CD14-positive monocyte (primary cell): ENCODE results near the gene ADAMTS17. TPM values are rescaled to one million over a fixed set of nuclear protein-coding genes. Genes with fewer than 3 reads are reported as not detected.

Experiments
- DNase-seq, 3 donors: peaks; one replicate each; pipeline ENCODE4 v3.0.0-alpha.2; 2011 to 2022
- H2AFZ ChIP-seq: 2 replicates; pipeline ENCODE4 v1.6.0; 2012; ENCODE audit warnings: mild to moderate bottlenecking, low read depth, low read length, inconsistent platforms; ENCODE audit not compliant: insufficient read depth, poor library complexity, severe bottlenecking
- H3K27ac ChIP-seq, 2 donors: 1 replicate in 1 of 2; 2 replicates in 1 of 2; pipeline ENCODE4 v1.5.1; 2012 to 2013; ENCODE audit warnings: low read length in 2 of 2, control low read depth in 1 of 2, inconsistent platforms in 1 of 2, low read depth in 1 of 2, mild to moderate bottlenecking in 1 of 2
- H3K27me3 ChIP-seq, 2 donors: one replicate each; pipeline versions ENCODE4 v1.6.0 to v1.6.1; 2011 to 2013; ENCODE audit warnings: low read length in 2 of 2; ENCODE audit not compliant: control insufficient read depth in 2 of 2, insufficient read depth in 2 of 2
- H3K36me3 ChIP-seq, 2 donors: replicated peaks in 1 of 2; 1 replicate in 1 of 2; 2 replicates in 1 of 2; pipeline versions ENCODE4 v1.5.1 to v1.6.1; 2012 to 2013; ENCODE audit warnings: low read length in 2 of 2, control low read depth in 1 of 2, inconsistent platforms in 1 of 2, mild to moderate bottlenecking in 1 of 2; ENCODE audit not compliant: insufficient read depth in 2 of 2, control insufficient read depth in 1 of 2
- H3K4me1 ChIP-seq, 2 donors: 1 replicate in 1 of 2; 2 replicates in 1 of 2; pipeline versions ENCODE4 v1.5.1 to v1.6.1; 2012 to 2013; ENCODE audit warnings: low read length in 2 of 2, control low read depth in 1 of 2, inconsistent platforms in 1 of 2, mild to moderate bottlenecking in 1 of 2, moderate library complexity in 1 of 2; ENCODE audit not compliant: insufficient read depth in 2 of 2, control insufficient read depth in 1 of 2
- H3K4me2 ChIP-seq: replicated peaks from 2 replicates; pipeline ENCODE3; 2012; ENCODE audit warnings: low read length, moderate library complexity, mild to moderate bottlenecking; ENCODE audit not compliant: poor library complexity, severe bottlenecking; ENCODE audit errors: extremely low read depth
- H3K4me3 ChIP-seq, 3 experiments: fragments of 200-600 bp in 1 of 3; sonication (generic) in 1 of 3; replicated peaks in 1 of 3; 1 replicate in 2 of 3; 2 replicates in 1 of 3; pipeline ENCODE4 v1.5.1; 2011 to 2013; ENCODE audit warnings: low read length in 3 of 3, mild to moderate bottlenecking in 3 of 3, control low read depth in 2 of 3, low read depth in 2 of 3, inconsistent platforms in 1 of 3, moderate library complexity in 1 of 3
- H3K79me2 ChIP-seq: 2 replicates; pipeline ENCODE4 v1.6.0; 2012; ENCODE audit warnings: mild to moderate bottlenecking, control low read depth, inconsistent platforms, low read length, moderate library complexity; ENCODE audit not compliant: insufficient read depth
- H3K9ac ChIP-seq: 2 replicates; pipeline ENCODE4 v1.6.0; 2017; ENCODE audit warnings: low read length, mild to moderate bottlenecking; ENCODE audit not compliant: insufficient read depth, poor library complexity, severe bottlenecking
- H3K9me3 ChIP-seq, 2 donors: replicated peaks in 1 of 2; 1 replicate in 1 of 2; 2 replicates in 1 of 2; pipeline versions ENCODE4 v1.5.1 to v1.6.1; 2012 to 2013; ENCODE audit warnings: low read length in 2 of 2, control low read depth in 1 of 2; ENCODE audit not compliant: control insufficient read depth in 1 of 2, insufficient read depth in 1 of 2
- H4K20me1 ChIP-seq: 2 replicates; pipeline ENCODE4 v1.6.0; 2012; ENCODE audit warnings: mild to moderate bottlenecking, low read length, control low read depth, moderate library complexity; ENCODE audit not compliant: insufficient read depth
- H3K27ac Mint-ChIP-seq, 7 donors: one replicate each; pipeline ENCODE4 v1.8.0; 2020; ENCODE audit warnings: mild to moderate bottlenecking in 7 of 7, mixed read lengths in 7 of 7, moderate library complexity in 6 of 7, inconsistent platforms in 2 of 7
- H3K27me3 Mint-ChIP-seq, 3 donors: one replicate each; pipeline ENCODE4 v1.8.0; 2021 to 2022; ENCODE audit warnings: low read depth in 3 of 3, mild to moderate bottlenecking in 3 of 3, mixed read lengths in 3 of 3, moderate library complexity in 3 of 3, inconsistent platforms in 1 of 3
- H3K36me3 Mint-ChIP-seq, 2 donors: one replicate each; pipeline ENCODE4 v1.8.0; 2020; ENCODE audit warnings: mixed read lengths in 2 of 2, inconsistent platforms in 1 of 2, mild to moderate bottlenecking in 1 of 2
- H3K4me1 Mint-ChIP-seq: one replicate; pipeline ENCODE4 v1.8.0; 2020; ENCODE audit warnings: mild to moderate bottlenecking, mixed read lengths
- H3K4me3 Mint-ChIP-seq, 2 donors: one replicate each; pipeline ENCODE4 v1.8.0; 2020; ENCODE audit warnings: mild to moderate bottlenecking in 2 of 2, mixed read lengths in 2 of 2, moderate library complexity in 1 of 2
- H3K9me3 Mint-ChIP-seq, 7 donors: one replicate each; pipeline ENCODE4 v1.8.0; 2020 to 2022; ENCODE audit warnings: mixed read lengths in 7 of 7, mild to moderate bottlenecking in 6 of 7, moderate library complexity in 6 of 7, inconsistent platforms in 2 of 7
- CTCF ChIP-seq: fragments of 200-600 bp; IDR thresholded peaks from one replicate; pipeline ENCODE4 v1.8.0; 2022; ENCODE audit warnings: antibody characterized with exemption, mild to moderate bottlenecking
- WGBS: methylation state at CpG from one replicate; pipeline ENCODE4 v1.1.5; 2013; ENCODE audit warnings: missing lambda C conversion rate; ENCODE audit not compliant: insufficient coverage; 5-methylcytosine and 5-hydroxymethylcytosine counted together
- intact Hi-C, 2 donors: fragments of 100-400 bp; cut with micrococcal nuclease; formaldehyde crosslinking; loops; one replicate each; pipeline versions ENCODE4 v1.15.0 to v1.15.1; 2023
- polyA plus RNA-seq, 3 donors: library from polyadenylated mRNA; depleted of rRNA in 1 of 3; unstranded in 2 of 3; stranded (reverse) in 1 of 3; fragments of 300-500 nt in 2 of 3; fragments of >200 nt in 1 of 3; fragmentation: Illumina TruSeq in 2 of 3; gene quantifications; 1 replicate in 2 of 3; 2 replicates in 1 of 3; pipeline ENCODE4 v1.2.3, GENCODE V29; 2012 to 2021

ADAMTS17 gene
- polyA plus RNA-seq, 3 donors = 0.03 to 0.25 TPM; not detected in 1

- H3K9me3 ChIP-seq = no peaks in the 10 kb centered on the region
- H3K4me1 ChIP-seq = no peaks in the 10 kb centered on the region
- H3K27ac ChIP-seq = no peak overlapping the region
- no peaks in the 10 kb centered on the region for H4K20me1 ChIP-seq
- no peak for DNase-seq
- H3K27me3 ChIP-seq = no peaks in the 10 kb centered on the region
- Mint-ChIP-seq H3K9me3 (peaks cover 0 to 21% (median 8%) of the 10 kb centered on the region in 7 donors), H3K4me3 (no peak overlapping the region), H3K27ac (no peak overlapping the region), H3K27me3 (peaks cover 0 to 9% (median 4%) of the 10 kb centered on the region in 3 donors), H3K4me1 (no peaks in the 10 kb centered on the region), H3K36me3 (no peaks in the 10 kb centered on the region)
- 87% methylated on average over 4 of the region's 6 CpGs for WGBS
- no peak for TF ChIP-seq CTCF
- no peak overlapping the region for H3K4me3 ChIP-seq
- H3K36me3 ChIP-seq = no peaks in the 10 kb centered on the region
- H2AFZ ChIP-seq = no peak overlapping the region
- no peak overlapping the region for H3K4me2 ChIP-seq
- H3K79me2 ChIP-seq = no peaks in the 10 kb centered on the region
- H3K9ac ChIP-seq = no peak overlapping the region
- intact Hi-C loops = no loop called here
These were observed 382.4 kb downstream of the ADAMTS17 start for GRCh38 chr15:99959326-99959725.

- Histone ChIP-seq H3K9me3 (no peaks in the 10 kb centered on the region), H3K27me3 (no peaks in the 10 kb centered on the region), H3K4me3 (no peak overlapping the region), H3K36me3 (no peaks in the 10 kb centered on the region), H3K9ac (no peak overlapping the region), H3K4me2 (no peak overlapping the region), H2AFZ (no peak overlapping the region), H3K79me2 (no peaks in the 10 kb centered on the region), H3K4me1 (no peaks in the 10 kb centered on the region), H3K27ac (no peak overlapping the region), H4K20me1 (no peaks in the 10 kb centered on the region)
- WGBS = 90% methylated on average over 2 of the region's 7 CpGs
- Mint-ChIP-seq H3K27me3 (peaks cover 0 to 8% (median 4%) of the 10 kb centered on the region in 3 donors), H3K36me3 (no peaks in the 10 kb centered on the region), H3K27ac (peak overlapping the region in 1 of 7 donors; percentile 2), H3K4me3 (no peak overlapping the region), H3K9me3 (peaks cover 0 to 21% (median 8%) of the 10 kb centered on the region in 7 donors), H3K4me1 (no peaks in the 10 kb centered on the region)
- intact Hi-C loops = no loop called here
- DNase-seq = no peak
- TF ChIP-seq CTCF = no peak
These were observed 383.2 kb downstream of the ADAMTS17 start for GRCh38 chr15:99958426-99959097.
